Osteocyte (in vitro differentiated cells): ENCODE measurements around the gene SNTB2. TPM values are rescaled to one million over a fixed set of nuclear protein-coding genes. Genes with fewer than 3 reads are reported as not detected.

Source experiments
- DNase-seq: peaks from one replicate; pipeline ENCODE4 v3.0.0; 2021; ENCODE audit warnings: mixed read lengths; ENCODE audit not compliant: unreplicated experiment; ENCODE audit errors: extremely low spot score
- H3K27ac Mint-ChIP-seq: one replicate; pipeline ENCODE4 v1.8.0; 2021; ENCODE audit warnings: mild to moderate bottlenecking, mixed read lengths; ENCODE audit not compliant: unreplicated experiment
- H3K27me3 Mint-ChIP-seq: one replicate; pipeline ENCODE4 v1.8.0; 2021; ENCODE audit warnings: mixed read lengths; ENCODE audit not compliant: unreplicated experiment
- H3K36me3 Mint-ChIP-seq: one replicate; pipeline ENCODE4 v1.8.0; 2021; ENCODE audit warnings: mixed read lengths; ENCODE audit not compliant: unreplicated experiment
- H3K4me1 Mint-ChIP-seq: one replicate; pipeline ENCODE4 v1.8.0; 2021; ENCODE audit warnings: mixed read lengths; ENCODE audit not compliant: unreplicated experiment
- H3K4me3 Mint-ChIP-seq: one replicate; pipeline ENCODE4 v1.8.0; 2021; ENCODE audit warnings: mild to moderate bottlenecking, moderate library complexity, mixed read lengths; ENCODE audit not compliant: unreplicated experiment
- H3K9me3 Mint-ChIP-seq: one replicate; pipeline ENCODE4 v1.8.0; 2021; ENCODE audit warnings: mixed read lengths; ENCODE audit not compliant: unreplicated experiment
- total RNA-seq: library from RNA; stranded (reverse); gene quantifications from 2 replicates; pipeline ENCODE4 v1.2.1, GENCODE V29; 2021
- TF ChIP-seq, protein P1 (sequence below): fragments of 200-600 bp; sonication (generic); IDR thresholded peaks from 2 replicates; pipeline ENCODE4 v1.5.0; 2021; ENCODE audit warnings: antibody characterized with exemption, mild to moderate bottlenecking, moderate library complexity

Gene SNTB2
- total RNA-seq, 1 donor from 2014 or later: 39.6 TPM

DNA sequence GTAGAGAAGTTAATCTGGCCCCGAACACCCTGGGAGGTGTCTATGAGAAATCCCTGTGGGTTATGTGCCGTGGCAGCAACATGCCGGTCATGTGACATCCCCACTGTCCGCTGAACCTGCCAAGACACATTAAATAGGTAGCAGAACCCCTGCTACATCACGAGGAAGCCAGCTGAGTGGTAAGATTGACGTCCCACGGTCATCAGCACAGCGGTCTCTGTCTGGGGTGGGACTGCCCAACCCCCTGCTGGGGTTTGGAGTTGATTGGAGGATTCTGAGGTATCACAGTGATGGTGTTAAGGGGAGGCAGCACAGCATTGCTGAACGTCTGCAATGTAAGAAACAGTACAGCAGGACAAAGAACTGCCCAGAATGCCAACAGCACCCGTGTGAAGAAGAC is 162.6 kb downstream of the SNTB2 start:
- H3K9me3 Mint-ChIP-seq: no peaks in the 10 kb centered on the region

DNA sequence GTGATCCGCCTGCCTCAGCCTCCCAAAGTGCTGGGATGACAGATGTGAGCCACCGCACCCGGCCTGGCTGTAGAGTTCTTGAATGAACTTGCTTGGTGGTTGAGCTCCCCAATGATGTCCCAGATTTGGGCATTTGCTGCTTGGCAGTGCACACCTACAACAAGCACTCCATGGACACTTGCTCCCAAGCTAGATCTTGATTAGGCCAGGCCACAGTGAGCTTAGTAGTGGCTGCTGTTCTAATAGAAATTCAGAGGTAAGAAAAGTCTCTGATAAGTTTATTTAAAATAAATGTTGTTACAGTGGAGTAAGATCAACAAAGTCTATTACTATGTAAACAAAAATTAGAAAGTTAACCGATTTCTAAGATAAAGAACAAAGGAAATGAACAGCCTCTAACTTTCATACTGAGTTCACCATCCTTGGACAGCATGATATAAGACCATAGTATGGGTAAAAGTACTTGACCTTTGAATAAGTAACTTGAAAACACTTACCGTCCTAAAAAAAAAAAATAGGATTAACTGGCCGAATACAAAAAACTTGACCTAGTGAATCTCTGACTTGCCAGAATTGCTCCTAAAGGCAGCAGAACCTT is 163.7 kb downstream of the SNTB2 start:
- H3K4me1 Mint-ChIP-seq: no peaks in the 10 kb centered on the region
- peaks cover 17% of the 10 kb centered on the region for H3K36me3 Mint-ChIP-seq
- no peaks in the 10 kb centered on the region for H3K27me3 Mint-ChIP-seq
- H3K9me3 Mint-ChIP-seq: no peaks in the 10 kb centered on the region
- H3K27ac Mint-ChIP-seq: no peak overlapping the region
- TF ChIP-seq, protein P1, sequence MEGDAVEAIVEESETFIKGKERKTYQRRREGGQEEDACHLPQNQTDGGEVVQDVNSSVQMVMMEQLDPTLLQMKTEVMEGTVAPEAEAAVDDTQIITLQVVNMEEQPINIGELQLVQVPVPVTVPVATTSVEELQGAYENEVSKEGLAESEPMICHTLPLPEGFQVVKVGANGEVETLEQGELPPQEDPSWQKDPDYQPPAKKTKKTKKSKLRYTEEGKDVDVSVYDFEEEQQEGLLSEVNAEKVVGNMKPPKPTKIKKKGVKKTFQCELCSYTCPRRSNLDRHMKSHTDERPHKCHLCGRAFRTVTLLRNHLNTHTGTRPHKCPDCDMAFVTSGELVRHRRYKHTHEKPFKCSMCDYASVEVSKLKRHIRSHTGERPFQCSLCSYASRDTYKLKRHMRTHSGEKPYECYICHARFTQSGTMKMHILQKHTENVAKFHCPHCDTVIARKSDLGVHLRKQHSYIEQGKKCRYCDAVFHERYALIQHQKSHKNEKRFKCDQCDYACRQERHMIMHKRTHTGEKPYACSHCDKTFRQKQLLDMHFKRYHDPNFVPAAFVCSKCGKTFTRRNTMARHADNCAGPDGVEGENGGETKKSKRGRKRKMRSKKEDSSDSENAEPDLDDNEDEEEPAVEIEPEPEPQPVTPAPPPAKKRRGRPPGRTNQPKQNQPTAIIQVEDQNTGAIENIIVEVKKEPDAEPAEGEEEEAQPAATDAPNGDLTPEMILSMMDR: no peak
- H3K4me3 Mint-ChIP-seq: no peak overlapping the region
- DNase-seq: no peak

More for the DNA sequence above, 162.6 kb downstream of the SNTB2 start:
- TF ChIP-seq, protein P1: no peak
- Mint-ChIP-seq H3K4me3 (no peak overlapping the region), H3K4me1 (no peaks in the 10 kb centered on the region), H3K27me3 (no peaks in the 10 kb centered on the region), H3K36me3 (peaks cover 13% of the 10 kb centered on the region), H3K27ac (no peak overlapping the region)
- DNase-seq: no peak

DNA sequence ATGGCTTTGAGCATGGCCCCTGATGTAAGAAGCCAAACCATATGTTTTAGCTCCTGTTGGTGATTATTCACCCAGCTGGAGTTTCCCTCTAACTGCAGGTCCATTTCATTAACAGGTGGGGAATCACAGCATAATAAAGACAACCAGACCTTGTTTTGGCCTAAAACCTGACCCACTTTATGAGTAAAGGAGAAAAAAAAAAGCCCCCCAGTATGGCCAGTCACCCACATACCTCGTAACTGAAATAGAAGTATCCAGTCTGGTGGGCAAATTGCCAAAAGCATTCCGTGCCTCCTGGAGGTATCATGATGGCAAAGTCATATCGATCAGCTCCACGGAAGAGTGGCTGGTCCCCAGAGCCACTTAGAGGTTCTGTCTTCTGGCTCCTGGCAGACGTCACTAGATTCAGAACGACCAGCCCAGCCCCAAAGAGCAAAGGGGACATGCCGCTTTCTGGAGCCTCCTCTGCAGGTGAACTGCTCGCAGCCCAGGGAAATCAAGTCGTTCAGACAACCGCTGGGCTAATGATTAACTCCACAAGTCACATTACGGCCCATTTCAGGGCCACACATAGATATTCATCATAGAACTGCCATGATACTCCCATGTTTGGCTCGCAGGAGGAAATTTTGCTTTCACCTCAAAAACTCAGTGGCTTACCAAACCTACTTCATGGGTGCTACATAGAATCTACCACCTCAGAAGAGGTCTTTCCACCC is 164.5 kb downstream of the SNTB2 start, which contains the start of gene TMED6:
TSS of gene TMED6 (minus strand) at position 478 of the 719 bp plus-strand sequence. CDS start at position 445, 33 bp downstream.
- peaks cover 22% of the 10 kb centered on the region for H3K36me3 Mint-ChIP-seq
- H3K27me3 Mint-ChIP-seq: no peaks in the 10 kb centered on the region
- DNase-seq: no peak
- TF ChIP-seq, protein P1: no peak
- H3K9me3 Mint-ChIP-seq: no peaks in the 10 kb centered on the region
- no peak within 1 kb of the TSS for H3K27ac Mint-ChIP-seq
- H3K4me3 Mint-ChIP-seq: no peak within 1 kb of the TSS
- no peaks in the 10 kb centered on the region for H3K4me1 Mint-ChIP-seq

Other genes with a start within 250 kb of the SNTB2 start
- gene HAS3, start 81.5 kb upstream of the SNTB2 start, total RNA-seq: 0.89 and 1.6 TPM in 2 replicates
- gene CHTF8, start 54.6 kb upstream of the SNTB2 start, total RNA-seq: 88.0 and 91.7 TPM in 2 replicates
- 41.6 and 41.8 TPM in 2 replicates for gene UTP4, start 54.5 kb upstream of the SNTB2 start, total RNA-seq
- gene VPS4A, start 124.2 kb downstream of the SNTB2 start, total RNA-seq: 33.6 and 34.7 TPM in 2 replicates
- 11.8 and 12.6 TPM in 2 replicates for gene PDF, start 143.4 kb downstream of the SNTB2 start, total RNA-seq
- gene COG8, start 152.4 kb downstream of the SNTB2 start, total RNA-seq: 50.8 and 52.3 TPM in 2 replicates
- 21.1 and 22.7 TPM in 2 replicates for gene NIP7, start 152.6 kb downstream of the SNTB2 start, total RNA-seq
- 0.40 and 0.94 TPM in 2 replicates for gene TMED6, start 164.6 kb downstream of the SNTB2 start, total RNA-seq
- gene TERF2, start 198.8 kb downstream of the SNTB2 start, total RNA-seq: 33.5 and 43.7 TPM in 2 replicates
- 69.8 and 74.2 TPM in 2 replicates for gene CYB5B, start 237.5 kb downstream of the SNTB2 start, total RNA-seq